ENCODE data around the gene LCN9. TPM values are rescaled to one million over a fixed set of nuclear protein-coding genes. Genes with fewer than 3 reads are reported as not detected.
"Not testable (repeated sequence)": the region's sequence is repeated elsewhere in the genome, so short reads cannot be mapped to it uniquely, and the experiment has no call there.

The LCN9 gene
- total and polyA plus RNA-seq, 5 donors, result not detected

DNA sequence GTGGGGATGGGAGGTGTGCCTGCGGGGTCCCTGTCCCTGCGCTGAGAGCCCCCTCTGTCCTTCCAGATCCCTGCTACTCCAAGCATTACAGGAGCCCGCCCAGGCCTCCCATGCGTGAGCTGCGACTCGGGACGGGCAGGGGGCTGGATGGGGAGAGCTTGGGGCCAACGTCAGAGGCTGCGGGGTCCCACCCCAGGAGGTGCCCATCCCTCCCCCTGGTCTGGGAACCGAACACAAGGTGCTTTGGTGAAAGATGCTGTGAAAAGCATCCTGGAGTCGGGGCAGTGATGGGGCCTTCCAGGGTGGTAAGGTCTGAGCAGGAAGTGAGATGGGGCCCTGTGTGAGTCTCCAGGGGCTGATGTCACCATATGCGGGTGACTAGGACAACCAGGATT is 2.7 kb downstream of the LCN9 start:
- Histone ChIP-seq H3K27me3 (ENCODE audit: control insufficient read depth, insufficient read depth) (no peaks in the 10 kb centered on the region), H3K4me1 (ENCODE audit: control insufficient read depth, insufficient read depth, low read length) (no peaks in the 10 kb centered on the region), H3K27ac (ENCODE audit: low read length) (no peak overlapping the region), H3K9me3 (ENCODE audit: control insufficient read depth, low read length) (no peaks in the 10 kb centered on the region), H3K4me3 (ENCODE audit: low read length) (no peak overlapping the region)
- WGBS, result 81% methylated on average over 12 of the region's 12 CpGs
- no peak for ATAC-seq
- intact Hi-C loops (cut with DNase I), result no loop called here
- no peak for DNase-seq

DNA sequence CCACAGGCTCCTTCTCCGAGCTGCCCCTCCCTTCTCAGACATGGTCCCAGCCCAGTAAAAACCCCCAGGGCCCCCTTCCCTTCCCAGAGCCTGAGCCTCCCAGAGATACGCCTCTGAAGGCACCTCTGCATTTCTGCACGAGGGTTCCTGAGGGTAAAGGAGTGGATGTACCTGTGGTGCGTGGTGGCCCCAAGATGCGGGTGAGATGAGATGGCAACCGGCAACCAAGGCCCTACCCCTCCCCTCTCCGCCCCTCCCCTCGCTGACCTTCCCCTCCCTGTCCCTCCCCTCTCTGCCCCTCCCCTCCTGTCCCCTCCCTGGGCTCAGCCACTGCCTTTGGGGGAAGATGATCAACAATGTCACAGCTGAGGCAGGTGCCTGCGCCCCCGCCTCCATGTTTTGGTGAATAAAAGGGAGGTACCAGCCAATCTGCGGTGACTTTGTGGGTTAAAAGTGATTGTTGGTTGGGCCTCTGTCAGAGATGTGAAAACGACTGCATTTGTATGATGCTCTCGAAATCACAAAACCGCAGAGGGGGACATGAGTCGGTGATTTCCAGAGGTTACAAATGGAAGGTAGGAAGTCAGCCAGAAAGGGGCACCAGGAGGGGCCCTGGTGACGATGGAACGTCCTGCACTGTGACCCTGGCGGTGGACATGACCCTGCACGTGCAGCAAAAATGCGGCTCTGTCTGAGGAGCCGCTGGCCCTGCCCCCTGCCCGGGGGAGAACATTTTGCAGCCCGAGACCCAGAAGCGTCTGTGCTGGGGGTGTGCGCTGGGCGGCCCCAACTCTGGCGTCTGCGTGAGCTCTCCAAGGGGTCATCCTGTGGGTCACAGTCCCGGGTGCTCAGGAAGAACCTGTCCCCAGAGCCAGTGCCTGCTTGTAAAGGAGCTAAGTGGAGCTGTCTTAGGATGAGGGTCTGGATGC is 3.7 kb downstream of the LCN9 start:
- Histone ChIP-seq H3K27ac (ENCODE audit: low read length) (no peak overlapping the region), H3K4me1 (ENCODE audit: control insufficient read depth, insufficient read depth, low read length) (no peaks in the 10 kb centered on the region), H3K27me3 (ENCODE audit: control insufficient read depth, insufficient read depth) (no peaks in the 10 kb centered on the region), H3K9me3 (ENCODE audit: control insufficient read depth, low read length) (no peaks in the 10 kb centered on the region), H3K4me3 (ENCODE audit: low read length) (no peak overlapping the region)
- intact Hi-C loops (cut with DNase I), result no loop called here
- WGBS, result 62% methylated on average over 29 of the region's 29 CpGs
- ATAC-seq, result no peak
- no peak for DNase-seq

DNA sequence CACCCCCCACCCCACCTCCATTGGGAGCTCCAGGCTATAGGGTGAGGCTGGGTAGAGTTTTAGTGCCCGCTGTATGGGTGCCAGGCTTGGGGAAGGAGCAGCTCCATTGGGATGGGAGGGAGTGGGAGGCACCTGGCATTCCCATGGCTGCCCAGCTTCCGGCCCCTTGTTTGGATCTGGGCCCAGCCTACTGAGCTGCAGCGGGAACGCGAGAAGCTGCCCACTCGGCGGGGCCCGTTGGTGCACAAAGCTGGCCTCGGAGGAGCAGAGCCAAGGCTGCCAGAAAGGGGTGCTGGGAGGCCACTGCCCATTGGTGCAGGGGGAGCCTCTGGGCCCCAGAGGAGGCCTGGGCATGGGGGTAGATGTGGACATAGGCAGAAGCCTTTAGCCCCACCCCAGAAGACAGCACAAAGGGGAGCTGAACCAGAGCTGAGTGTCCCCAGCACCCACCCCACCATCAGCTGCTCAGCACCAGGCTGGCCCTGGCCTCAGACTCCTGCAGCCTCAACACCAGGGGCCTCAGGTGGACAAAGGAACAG is 4.4 kb downstream of the LCN9 start:
- intact Hi-C loops (cut with DNase I), result no loop called here
- 70% methylated on average over 9 of the region's 9 CpGs for WGBS
- no peak overlapping the region for H3K4me3 ChIP-seq (ENCODE audit: low read length)
- ATAC-seq (no peak), DNase-seq (no peak)
- H3K27ac ChIP-seq (ENCODE audit: low read length), result no peak overlapping the region
- no peaks in the 10 kb centered on the region for H3K27me3 ChIP-seq (ENCODE audit: control insufficient read depth, insufficient read depth)
- no peaks in the 10 kb centered on the region for H3K4me1 ChIP-seq (ENCODE audit: control insufficient read depth, insufficient read depth, low read length)
- H3K9me3 ChIP-seq (ENCODE audit: control insufficient read depth, low read length), result no peaks in the 10 kb centered on the region

DNA sequence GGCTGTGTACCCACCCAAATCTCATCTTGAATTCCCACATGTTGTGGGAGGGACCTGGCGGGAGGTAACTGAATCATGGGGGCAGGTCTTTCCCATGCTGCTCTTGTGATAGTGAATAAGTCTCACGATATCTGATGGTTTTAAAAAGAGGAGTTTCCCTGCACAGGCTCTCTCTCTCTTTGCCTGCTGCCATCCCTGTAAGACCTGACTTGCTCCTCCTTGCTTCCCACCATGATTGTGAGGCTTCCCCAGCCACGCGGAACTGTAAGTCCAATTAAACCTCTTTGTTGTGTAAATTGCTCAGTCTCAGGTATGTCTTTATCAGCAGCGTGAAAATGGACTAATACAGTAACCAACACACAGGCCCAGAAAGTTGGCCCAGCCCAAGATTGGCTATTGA is 5.9 kb downstream of the LCN9 start:
- H3K27me3 ChIP-seq (ENCODE audit: control insufficient read depth, insufficient read depth); DNase-seq; H3K4me1 ChIP-seq (ENCODE audit: control insufficient read depth, insufficient read depth, low read length); H3K4me3 ChIP-seq (ENCODE audit: low read length); H3K27ac ChIP-seq (ENCODE audit: low read length); ATAC-seq; H3K9me3 ChIP-seq (ENCODE audit: control insufficient read depth, low read length); intact Hi-C loops (cut with DNase I): not testable (repeated sequence)
- whole genome bisulfite sequencing, result 87% methylated on average over 5 of the region's 5 CpGs

DNA sequence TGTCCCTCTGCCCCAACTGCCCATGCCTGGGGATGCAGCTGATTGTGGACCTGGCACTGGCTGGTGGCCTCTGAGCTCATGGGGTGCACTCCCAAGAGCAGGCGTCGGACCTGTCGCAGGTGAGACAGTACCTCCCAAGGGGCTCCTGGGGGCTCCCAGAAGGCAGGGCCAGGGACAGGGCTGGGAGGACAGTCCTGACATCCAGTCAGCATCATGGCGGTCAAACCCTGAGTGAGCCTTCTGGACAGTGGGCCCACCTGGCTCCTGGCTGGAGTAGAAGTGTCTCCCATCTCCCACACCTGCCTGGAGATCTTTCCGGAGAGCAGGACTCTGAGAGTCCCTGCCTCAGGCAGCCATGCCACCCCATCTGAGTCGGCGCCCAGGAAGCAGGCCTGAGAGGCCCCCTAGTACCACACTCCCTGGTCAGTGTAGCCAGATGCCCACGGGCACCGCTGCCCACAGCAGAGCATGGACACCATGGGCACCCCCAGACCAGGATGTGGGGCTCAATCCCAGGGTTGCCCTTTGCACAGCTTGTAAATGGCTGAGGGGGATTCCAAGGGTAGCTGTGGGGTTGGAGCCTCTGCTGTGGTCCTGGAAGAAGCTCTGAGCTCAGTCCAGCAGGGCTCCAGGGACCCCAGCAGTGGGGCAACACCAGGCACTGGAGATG is 6.6 kb downstream of the LCN9 start:
- H3K27me3 ChIP-seq (ENCODE audit: control insufficient read depth, insufficient read depth), result no peaks in the 10 kb centered on the region
- no peak overlapping the region for H3K4me3 ChIP-seq (ENCODE audit: low read length)
- WGBS, result 92% methylated on average over 9 of the region's 9 CpGs
- peak in 1 of 2 donors; percentile 24 for ATAC-seq
- H3K4me1 ChIP-seq (ENCODE audit: control insufficient read depth, insufficient read depth, low read length), result no peaks in the 10 kb centered on the region
- intact Hi-C loops (cut with DNase I), result no loop called here
- DNase-seq, result no peak
- H3K27ac ChIP-seq (ENCODE audit: low read length), result no peak overlapping the region
- no peaks in the 10 kb centered on the region for H3K9me3 ChIP-seq (ENCODE audit: control insufficient read depth, low read length)

DNA sequence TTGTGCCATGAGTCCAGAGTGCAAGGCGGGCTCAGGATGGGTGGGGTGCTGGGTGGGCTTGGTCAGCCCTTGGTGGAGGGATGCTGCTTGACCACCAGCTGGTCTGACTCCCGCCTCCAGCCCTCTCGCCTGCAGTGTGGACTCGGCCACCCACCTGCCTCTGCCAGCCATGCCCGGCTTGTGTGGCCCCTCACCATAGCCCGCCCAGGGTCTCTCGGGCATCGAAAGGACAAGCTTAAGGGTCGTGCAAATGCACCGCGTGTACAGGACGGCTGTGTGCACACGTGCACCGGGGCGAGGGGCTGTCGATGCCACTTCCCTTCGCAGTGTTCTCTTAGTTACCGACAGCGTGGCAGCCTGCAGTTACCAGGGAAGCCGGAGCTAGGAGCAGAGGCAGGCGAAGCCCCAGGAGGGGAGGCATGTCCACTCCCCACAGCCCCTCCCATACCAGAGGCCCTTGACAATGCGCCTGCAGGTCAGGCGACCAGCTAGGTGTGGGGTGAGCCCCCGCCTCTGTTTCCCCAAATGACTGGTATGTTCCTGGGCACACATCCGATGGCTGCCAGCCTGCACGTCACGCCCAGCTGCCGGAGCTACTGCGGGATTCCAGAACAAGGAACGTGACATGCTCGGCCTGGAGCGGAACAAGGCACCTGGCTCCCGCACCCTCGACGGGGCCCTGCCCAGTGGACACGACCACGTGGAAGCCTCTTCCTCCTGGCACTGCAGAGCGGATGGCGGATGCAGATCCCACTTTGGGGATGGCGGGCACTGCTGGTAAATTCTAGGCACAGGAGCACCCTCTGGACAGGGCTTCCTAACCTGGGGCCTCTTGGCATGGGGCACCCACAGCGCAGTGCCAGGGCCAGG is 7.8 kb downstream of the LCN9 start:
- H3K9me3 ChIP-seq (ENCODE audit: control insufficient read depth, low read length), result no peaks in the 10 kb centered on the region
- no peak overlapping the region for H3K4me3 ChIP-seq (ENCODE audit: low read length)
- 85% methylated on average over 41 of the region's 41 CpGs for WGBS
- intact Hi-C loops (cut with DNase I), result no loop called here
- ATAC-seq (no peak), DNase-seq (no peak)
- no peaks in the 10 kb centered on the region for H3K27me3 ChIP-seq (ENCODE audit: control insufficient read depth, insufficient read depth)
- no peaks in the 10 kb centered on the region for H3K4me1 ChIP-seq (ENCODE audit: control insufficient read depth, insufficient read depth, low read length)
- H3K27ac ChIP-seq (ENCODE audit: low read length), result no peak overlapping the region

DNA sequence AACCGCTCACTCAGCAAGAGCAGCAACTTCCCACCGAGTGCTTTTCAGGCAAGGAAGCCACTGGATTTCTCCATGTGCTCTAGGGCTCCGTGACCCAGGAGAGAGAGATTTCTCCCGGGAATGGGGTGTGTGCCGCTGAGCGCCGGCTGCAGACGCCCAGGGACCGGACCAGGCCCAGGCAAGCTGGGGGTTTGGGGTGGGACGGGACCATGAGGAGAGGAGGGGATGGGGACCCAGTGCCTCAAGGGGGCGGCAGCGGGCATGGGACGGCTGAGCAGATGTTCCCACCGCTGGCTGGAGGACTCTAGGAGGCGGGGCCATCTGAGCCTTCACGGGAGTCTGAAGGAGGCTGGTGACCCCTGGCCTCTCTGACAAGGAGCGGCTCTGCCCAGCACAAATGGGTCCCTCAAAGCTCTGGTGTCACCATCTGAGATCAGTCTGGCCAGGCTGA is 8.5 kb downstream of the LCN9 start:
- intact Hi-C loops (cut with DNase I), result no loop called here
- peak in 1 of 3 donors; percentile 3 for DNase-seq
- Histone ChIP-seq H3K9me3 (ENCODE audit: control insufficient read depth, low read length) (no peaks in the 10 kb centered on the region), H3K27ac (ENCODE audit: low read length) (no peak overlapping the region), H3K4me3 (ENCODE audit: low read length) (no peak overlapping the region), H3K4me1 (ENCODE audit: control insufficient read depth, insufficient read depth, low read length) (no peaks in the 10 kb centered on the region), H3K27me3 (ENCODE audit: control insufficient read depth, insufficient read depth) (no peaks in the 10 kb centered on the region)
- ATAC-seq, result no peak
- WGBS, result 49% methylated on average over 17 of the region's 17 CpGs

DNA sequence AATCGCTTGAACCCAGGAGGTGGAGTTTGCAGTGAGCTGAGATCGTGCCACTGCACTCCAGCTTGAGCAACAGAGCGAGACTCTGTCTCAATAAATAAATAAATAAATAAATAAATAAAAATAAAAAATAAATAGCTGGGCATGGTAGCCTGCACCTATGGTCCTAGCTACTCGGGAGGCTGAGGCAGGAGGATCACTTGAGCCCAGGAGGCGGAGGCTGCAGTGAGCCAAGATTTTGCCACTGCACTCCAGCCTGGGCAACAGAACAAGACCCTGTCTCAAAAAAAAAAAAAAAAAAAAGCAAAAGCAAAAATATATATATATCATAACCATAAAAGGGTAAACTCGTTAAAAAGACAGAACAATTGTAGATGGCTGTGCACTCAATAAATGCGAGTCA is 9.7 kb downstream of the LCN9 start:
- H3K27ac ChIP-seq (ENCODE audit: low read length); intact Hi-C loops (cut with DNase I); H3K4me1 ChIP-seq (ENCODE audit: control insufficient read depth, insufficient read depth, low read length); DNase-seq; H3K27me3 ChIP-seq (ENCODE audit: control insufficient read depth, insufficient read depth); H3K4me3 ChIP-seq (ENCODE audit: low read length); H3K9me3 ChIP-seq (ENCODE audit: control insufficient read depth, low read length); ATAC-seq: not testable (repeated sequence)
- 90% methylated on average over 7 of the region's 7 CpGs for WGBS

DNA sequence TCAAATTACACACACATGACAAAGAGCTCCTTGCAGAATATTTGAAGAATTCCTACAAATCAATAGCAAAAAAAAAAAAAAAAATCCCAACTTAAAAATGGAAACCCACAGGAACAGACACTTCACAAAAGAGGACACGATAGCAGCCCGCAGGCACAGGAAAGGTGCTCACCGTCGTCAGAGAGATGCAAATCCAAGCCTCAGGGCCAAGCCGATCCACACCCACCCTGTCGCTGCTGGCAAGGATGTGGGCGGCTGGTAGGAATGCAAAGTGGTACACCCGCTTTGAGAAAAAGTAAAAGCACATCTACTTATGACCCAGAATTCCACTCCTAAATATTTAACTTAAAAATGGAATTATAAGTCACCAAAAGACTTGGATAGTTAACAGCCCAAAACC is 10.8 kb downstream of the LCN9 start:
- no peak overlapping the region for H3K4me3 ChIP-seq (ENCODE audit: low read length)
- DNase-seq (no peak), ATAC-seq (no peak)
- no peaks in the 10 kb centered on the region for H3K27me3 ChIP-seq (ENCODE audit: control insufficient read depth, insufficient read depth)
- 84% methylated on average over 8 of the region's 8 CpGs for WGBS
- no peaks in the 10 kb centered on the region for H3K4me1 ChIP-seq (ENCODE audit: control insufficient read depth, insufficient read depth, low read length)
- intact Hi-C loops (cut with DNase I), result no loop called here
- H3K27ac ChIP-seq (ENCODE audit: low read length), result no peak overlapping the region
- no peaks in the 10 kb centered on the region for H3K9me3 ChIP-seq (ENCODE audit: control insufficient read depth, low read length)

DNA sequence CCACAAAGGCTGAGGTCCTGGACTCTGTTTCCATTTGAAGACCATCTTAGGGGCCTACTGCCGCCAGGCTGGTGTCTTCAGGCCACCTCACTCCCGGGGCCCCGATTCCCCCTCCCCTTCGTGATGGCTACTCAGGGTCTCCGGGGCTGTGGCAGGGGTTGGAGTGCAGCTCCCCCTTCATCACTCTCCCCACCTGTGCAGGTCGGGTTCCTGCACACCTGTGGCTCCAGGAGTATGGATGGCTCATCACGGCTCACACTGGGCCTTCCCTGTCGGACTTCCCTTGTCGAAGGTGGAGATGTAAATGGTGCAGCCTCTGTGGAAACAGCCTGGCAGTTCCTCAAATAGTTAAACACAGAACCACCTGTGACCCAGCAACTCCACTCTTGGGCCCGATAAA is 11.9 kb downstream of the LCN9 start:
- peak in 1 of 3 donors; percentile 11 for DNase-seq
- intact Hi-C loops (cut with DNase I), result no loop called here
- no peaks in the 10 kb centered on the region for H3K27me3 ChIP-seq (ENCODE audit: control insufficient read depth, insufficient read depth)
- H3K4me1 ChIP-seq (ENCODE audit: control insufficient read depth, insufficient read depth, low read length), result no peaks in the 10 kb centered on the region
- no peak for ATAC-seq
- no peak overlapping the region for H3K27ac ChIP-seq (ENCODE audit: low read length)
- H3K4me3 ChIP-seq (ENCODE audit: low read length), result no peak overlapping the region
- 81% methylated on average over 10 of the region's 10 CpGs for WGBS
- H3K9me3 ChIP-seq (ENCODE audit: control insufficient read depth, low read length), result no peaks in the 10 kb centered on the region
